Adrenal gland (tissue), 12 donors: ENCODE results near the gene CRHBP. TPM values are rescaled to one million over a fixed set of nuclear protein-coding genes. Genes with fewer than 3 reads are reported as not detected.
"Not testable (repeated sequence)": the region's sequence is repeated elsewhere in the genome, so short reads cannot be mapped to it uniquely, and the experiment has no call there.

Experiments used
- DNase-seq, 7 donors: peaks; one replicate each; pipeline ENCODE4 v3.0.0-alpha.2; 2019 to 2020
- H3K27ac ChIP-seq, 5 donors: fragments of 200-600 bp; sonication (generic) in 4 of 5; 1 replicate in 3 of 5; 2 replicates in 2 of 5; pipeline versions ENCODE4 v1.5.1 to v1.8.0; 2016 to 2020; ENCODE audit warnings: mild to moderate bottlenecking in 1 of 5
- H3K27me3 ChIP-seq: fragments of 200-600 bp; 2 replicates; pipeline ENCODE4 v1.8.0; 2021
- H3K36me3 ChIP-seq, 2 donors: fragments of 200-600 bp; replicated peaks in 1 of 2; 1 replicate in 1 of 2; 2 replicates in 1 of 2; pipeline versions ENCODE4 v1.5.1 to v1.8.0; 2018 to 2022
- H3K4me1 ChIP-seq, 2 donors: fragments of 200-600 bp; replicated peaks in 1 of 2; 1 replicate in 1 of 2; 2 replicates in 1 of 2; pipeline versions ENCODE4 v1.5.1 to v1.8.0; 2018 to 2021
- H3K4me3 ChIP-seq, 4 donors: fragments of 200-600 bp; sonication (generic) in 3 of 4; one replicate each; pipeline ENCODE4 v1.5.1; 2016 to 2018
- H3K9me3 ChIP-seq, 3 donors: fragments of 200-600 bp; sonication (generic) in 1 of 3; replicated peaks in 1 of 3; 1 replicate in 2 of 3; 2 replicates in 1 of 3; pipeline versions ENCODE4 v1.5.1 to v1.8.0; 2016 to 2021
- POLR2A ChIP-seq, 2 donors: fragments of 450-650 bp; IDR thresholded peaks; one replicate each; pipeline ENCODE4 v1.6.1; 2017; ENCODE audit warnings: antibody characterized with exemption in 2 of 2, mild to moderate bottlenecking in 2 of 2, moderate library complexity in 1 of 2
- WGBS, 4 donors: extraction: QIAGEN DNeasy Blood & Tissue Kit in 2 of 4; methylation state at CpG; one replicate each; pipeline versions ENCODE4 v1.1.5 to v1.1.7; 2013 to 2017; 5-methylcytosine and 5-hydroxymethylcytosine counted together
- intact Hi-C, 2 donors: fragments of 100-400 bp; cut with DNase I; formaldehyde crosslinking; loops; one replicate each; pipeline versions ENCODE4 v1.14.1 to v1.15.0; 2022 to 2023
- polyA plus RNA-seq, 3 donors: library from polyadenylated mRNA; stranded (reverse); fragments of 200-250 nt in 2 of 3; fragments of 350-450 nt in 1 of 3; fragmentation: Illumina TruSeq in 1 of 3; extraction: RNeasy Lipid Tissue Mini Kit (QIAGEN cat#74804) in 1 of 3; gene quantifications; one replicate each; pipeline ENCODE4 v1.2.3, GENCODE V29; 2013 to 2014
- total RNA-seq, 9 donors: library from RNA; depleted of rRNA in 4 of 9; stranded (reverse); fragments of >200 nt in 4 of 9; fragments of 120-200 nt in 1 of 9; fragmentation: NEBNext Ultra II Directional in 1 of 9; extraction: Animal tissue kit (Norgen Biotek cat#: 25700) in 1 of 9; gene quantifications; one replicate each; pipeline versions ENCODE4 v1.1.0 to v1.2.4, GENCODE V29; 2013 to 2023
- TF ChIP-seq, protein P1 (sequence below), 6 experiments: fragments of 450-650 bp in 4 of 6; fragments of 200-600 bp in 2 of 6; sonication (generic) in 1 of 6; IDR thresholded peaks; 1 replicate in 5 of 6; 2 replicates in 1 of 6; pipeline versions ENCODE4 v1.5.1 to v1.8.0; 2016 to 2021; ENCODE audit warnings: antibody characterized with exemption in 6 of 6, mild to moderate bottlenecking in 2 of 6, moderate library complexity in 1 of 6
- donor health status: healthy with polysubstance abuse.
- donor health status: Bipolar disorder and iron deficiency.
- donor health status: DM: yes; HTN: yes; CAD: no.
- donor health status: DM: no; HTN: no; CAD: no.
- donor health status: DM: no; HTN: no; CAD: no.
- donor health status: DM: yes; HTN: yes; CAD: no.

The CRHBP gene
- total and polyA plus RNA-seq, 12 donors = 13.4 to 64.1 (median 23.7) TPM

DNA sequence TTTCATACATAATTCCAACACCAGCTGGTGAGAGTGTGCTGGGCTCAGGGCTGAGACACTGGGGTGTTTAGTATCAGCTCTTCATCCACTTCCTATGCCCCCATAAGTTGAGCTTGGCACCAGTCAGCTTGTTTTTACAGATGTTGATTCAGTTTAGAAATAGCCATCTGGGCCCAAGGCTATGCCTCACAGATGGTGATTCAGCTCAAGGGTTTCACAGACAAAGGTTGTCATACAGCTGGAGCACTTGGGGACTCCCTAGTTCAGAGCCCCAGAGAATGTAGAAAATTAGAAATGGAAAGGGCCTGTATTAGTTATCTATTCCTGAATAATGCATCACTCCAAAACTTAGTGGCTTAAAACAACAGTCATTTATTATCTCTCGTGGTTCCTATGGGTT, 10.3 kb upstream of the CRHBP start:
- Histone ChIP-seq H3K4me3 (no peak overlapping the region), H3K27me3 (no peaks in the 10 kb centered on the region), H3K4me1 (peaks cover 6 to 14% of the 10 kb centered on the region in 2 donors), H3K9me3 (no peaks in the 10 kb centered on the region), H3K27ac (no peak overlapping the region), H3K36me3 (no peaks in the 10 kb centered on the region)
- TF ChIP-seq, protein P1, sequence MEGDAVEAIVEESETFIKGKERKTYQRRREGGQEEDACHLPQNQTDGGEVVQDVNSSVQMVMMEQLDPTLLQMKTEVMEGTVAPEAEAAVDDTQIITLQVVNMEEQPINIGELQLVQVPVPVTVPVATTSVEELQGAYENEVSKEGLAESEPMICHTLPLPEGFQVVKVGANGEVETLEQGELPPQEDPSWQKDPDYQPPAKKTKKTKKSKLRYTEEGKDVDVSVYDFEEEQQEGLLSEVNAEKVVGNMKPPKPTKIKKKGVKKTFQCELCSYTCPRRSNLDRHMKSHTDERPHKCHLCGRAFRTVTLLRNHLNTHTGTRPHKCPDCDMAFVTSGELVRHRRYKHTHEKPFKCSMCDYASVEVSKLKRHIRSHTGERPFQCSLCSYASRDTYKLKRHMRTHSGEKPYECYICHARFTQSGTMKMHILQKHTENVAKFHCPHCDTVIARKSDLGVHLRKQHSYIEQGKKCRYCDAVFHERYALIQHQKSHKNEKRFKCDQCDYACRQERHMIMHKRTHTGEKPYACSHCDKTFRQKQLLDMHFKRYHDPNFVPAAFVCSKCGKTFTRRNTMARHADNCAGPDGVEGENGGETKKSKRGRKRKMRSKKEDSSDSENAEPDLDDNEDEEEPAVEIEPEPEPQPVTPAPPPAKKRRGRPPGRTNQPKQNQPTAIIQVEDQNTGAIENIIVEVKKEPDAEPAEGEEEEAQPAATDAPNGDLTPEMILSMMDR (IDR thresholded peaks at IDR 0.05) = no peak
- no peak for TF ChIP-seq POLR2A (IDR thresholded peaks at IDR 0.05)
- peak in 1 of 7 donors; percentile 16 for DNase-seq
- 70 to 79% (median 78%) methylated on average over 1 of the region's 1 CpG for WGBS, 4 donors
- intact Hi-C loops = no loop called here

GRCh38 chr5:76943006-76943405, 9.8 kb upstream of the CRHBP start:
- 80 to 90% (median 87%) methylated on average over 3 of the region's 3 CpGs for WGBS, 4 donors
- Histone ChIP-seq H3K4me1 (peaks cover 6 to 17% of the 10 kb centered on the region in 2 donors), H3K36me3 (no peaks in the 10 kb centered on the region), H3K4me3 (no peak overlapping the region), H3K27me3 (no peaks in the 10 kb centered on the region), H3K27ac (no peak overlapping the region), H3K9me3 (no peaks in the 10 kb centered on the region)
- intact Hi-C loops = no loop called here
- DNase-seq = no peak
- no peak for TF ChIP-seq POLR2A (IDR thresholded peaks at IDR 0.05)
- TF ChIP-seq, protein P1 (IDR thresholded peaks at IDR 0.05) = no peak

- Histone ChIP-seq H3K4me1 (peaks cover 6 to 17% of the 10 kb centered on the region in 2 donors), H3K4me3 (no peak overlapping the region), H3K36me3 (no peaks in the 10 kb centered on the region), H3K27me3 (no peaks in the 10 kb centered on the region), H3K27ac (no peak overlapping the region), H3K9me3 (no peaks in the 10 kb centered on the region)
- 54 to 68% (median 62%) methylated on average over 5 of the region's 5 CpGs for WGBS, 4 donors
- no peak for DNase-seq
- TF ChIP-seq, protein P1 (IDR thresholded peaks at IDR 0.05) = no peak
- TF ChIP-seq POLR2A (IDR thresholded peaks at IDR 0.05) = no peak
- intact Hi-C loops = no loop called here
Observed at GRCh38 chr5:76944638-76945037, 8.2 kb upstream of the CRHBP start.

GRCh38 chr5:76945238-76945637, 7.6 kb upstream of the CRHBP start:
- peaks cover 6 to 17% of the 10 kb centered on the region in 2 donors for H3K4me1 ChIP-seq
- WGBS, 4 donors = 59 to 74% (median 64%) methylated on average over 6 to 9 of the region's 9 CpGs
- H3K36me3 ChIP-seq, H3K4me3 ChIP-seq, H3K27me3 ChIP-seq, intact Hi-C loops, H3K9me3 ChIP-seq, H3K27ac ChIP-seq: not testable (repeated sequence)
- peak in 1 of 7 donors; percentile 36 for DNase-seq

- WGBS, 4 donors = 59 to 71% (median 65%) methylated on average over 2 of the region's 2 CpGs
- H3K4me1 ChIP-seq = peaks cover 6 to 17% of the 10 kb centered on the region in 2 donors
- H3K27me3 ChIP-seq = no peaks in the 10 kb centered on the region
- H3K36me3 ChIP-seq = no peaks in the 10 kb centered on the region
- TF ChIP-seq POLR2A (IDR thresholded peaks at IDR 0.05) = no peak
- TF ChIP-seq, protein P1 (IDR thresholded peaks at IDR 0.05) = no peak
- H3K9me3 ChIP-seq = no peaks in the 10 kb centered on the region
- intact Hi-C loops = no loop called here
- no peak for DNase-seq
- no peak overlapping the region for H3K4me3 ChIP-seq
- peak overlapping the region in 1 of 5 donors; percentile 1 for H3K27ac ChIP-seq
Observed at GRCh38 chr5:76946090-76946489, 6.8 kb upstream of the CRHBP start.
